K562 (cell line): ENCODE data around the gene GYPC. TPM values are rescaled to one million over a fixed set of nuclear protein-coding genes. Genes with fewer than 3 reads are reported as not detected.

Source experiments
- ATAC-seq: fragments of 200-7000 bp; cut with Tn5 transposase; 3 replicates; pipeline ENCODE4 v1.9.1; 2020; ENCODE audit warnings: moderate library complexity
- BruUV-seq: library from RNA; stranded (reverse); fragments of 400-500 nt; replicated peaks from 2 replicates; lab custom pipeline; 2021; lab: Mats Ljungman, UMichigan
- CTCF ChIA-PET: fragments of 300-600 bp; formaldehyde crosslinking; extraction: SDS; loops from one replicate; lab custom pipeline; 2021; ENCODE audit warnings: low intra/inter-chr PET ratio; lab: Yijun Ruan, JAX
- POLR2A ChIA-PET: fragments of 300-600, 350-650 bp; sonication (Branson Sonifier 250); formaldehyde crosslinking; extraction: SDS; loops from one replicate; lab custom pipeline; 2021; ENCODE audit warnings: antibody characterized with exemption, inconsistent platforms; lab: Yijun Ruan, JAX
- DNase-seq, 4 experiments: peaks; one replicate each; pipeline versions ENCODE4 v3.0.0 to v3.0.0-alpha.2; 2011 to 2018; ENCODE audit warnings: low spot score in 3 of 4, mixed read lengths in 3 of 4; ENCODE audit errors: extremely low read depth in 1 of 4
- FAIRE-seq: peaks from 2 replicates; lab custom pipeline; 2011; peaks lifted over from hg19 to GRCh38; lab: Jason Lieb, UNC
- H2AFZ ChIP-seq: 2 replicates; pipeline ENCODE4 v1.6.0; 2011; ENCODE audit warnings: low read depth, low read length, control low read depth, inconsistent platforms
- H3K27ac ChIP-seq: fragments of 200-600 bp; 3 replicates; pipeline ENCODE4 v1.8.0; 2011; ENCODE audit warnings: low read depth, mild to moderate bottlenecking, control low read depth, inconsistent platforms, low read length, moderate library complexity, mixed read lengths; ENCODE audit errors: extremely low read depth
- H3K27me3 ChIP-seq, 2 experiments: fragments of 300-600 bp in 1 of 2; 2 replicates in 1 of 2; 3 replicates in 1 of 2; pipeline versions ENCODE4 v1.6.0 to v1.8.0; 2011; ENCODE audit warnings: inconsistent platforms in 2 of 2, low read length in 2 of 2, mild to moderate bottlenecking in 1 of 2, mixed read lengths in 1 of 2, moderate library complexity in 1 of 2; ENCODE audit not compliant: control insufficient read depth in 2 of 2, insufficient read depth in 2 of 2
- H3K36me3 ChIP-seq: fragments of 300-600 bp; 3 replicates; pipeline ENCODE4 v1.8.0; 2011; ENCODE audit warnings: mild to moderate bottlenecking, low read length, inconsistent platforms; ENCODE audit not compliant: control insufficient read depth, insufficient read depth
- H3K4me1 ChIP-seq, 2 experiments: fragments of 200-600 bp in 1 of 2; replicated peaks in 1 of 2; 2 replicates in 1 of 2; 3 replicates in 1 of 2; pipeline versions ENCODE4 v1.5.1 to v1.8.0; 2011; ENCODE audit warnings: inconsistent platforms in 2 of 2, low read length in 2 of 2, mild to moderate bottlenecking in 1 of 2, mixed read lengths in 1 of 2, moderate library complexity in 1 of 2; ENCODE audit not compliant: control insufficient read depth in 2 of 2, insufficient read depth in 2 of 2
- H3K4me2 ChIP-seq: 2 replicates; pipeline ENCODE4 v1.6.1; 2011; ENCODE audit warnings: low read length, control low read depth, inconsistent platforms, mixed read lengths; ENCODE audit not compliant: insufficient read depth
- H3K4me3 ChIP-seq: fragments of 200-600 bp; sonication (generic), shearing (Covaris generic); 2 replicates; pipeline ENCODE4 v1.5.1; 2016; ENCODE audit warnings: control low read depth, inconsistent platforms
- H3K79me2 ChIP-seq: fragments of 200-600 bp; 3 replicates; pipeline ENCODE4 v1.8.0; 2011; ENCODE audit warnings: low read length, inconsistent platforms; ENCODE audit not compliant: control insufficient read depth, insufficient read depth
- H3K9ac ChIP-seq, 2 experiments: 2 replicates each; pipeline versions ENCODE4 v1.6.0 to v1.6.1; 2011; ENCODE audit warnings: low read depth in 2 of 2, low read length in 2 of 2, control low read depth in 1 of 2, inconsistent platforms in 1 of 2, mild to moderate bottlenecking in 1 of 2, mixed read lengths in 1 of 2; ENCODE audit not compliant: insufficient read depth in 1 of 2
- H3K9me1 ChIP-seq: one replicate; pipeline ENCODE4 v1.6.0; 2011; ENCODE audit warnings: inconsistent platforms, mild to moderate bottlenecking, low read length, moderate library complexity; ENCODE audit not compliant: control insufficient read depth, insufficient read depth
- H3K9me3 ChIP-seq: replicated peaks from 2 replicates; pipeline ENCODE4 v1.5.1; 2011; ENCODE audit warnings: low read depth, low read length, inconsistent platforms; ENCODE audit not compliant: control insufficient read depth, insufficient read depth
- H4K20me1 ChIP-seq: replicated peaks from 2 replicates; pipeline ENCODE4 v1.6.1; 2011; ENCODE audit warnings: low read length, inconsistent platforms, mixed read lengths; ENCODE audit not compliant: control insufficient read depth, insufficient read depth
- BRCA1 ChIP-seq, 2 experiments: fragments of 450-650 bp in 1 of 2; sonication (generic) in 1 of 2; formaldehyde crosslinking in 1 of 2; IDR thresholded peaks; 2 replicates each; pipeline versions ENCODE4 v1.5.0 to v1.6.1; 2017 to 2020; ENCODE audit warnings: mild to moderate bottlenecking in 1 of 2, missing genetic modification reagents in 1 of 2
- C11orf30 ChIP-seq: fragments of 450-650 bp; IDR thresholded peaks from 2 replicates; pipeline ENCODE4 v1.6.1; 2016; ENCODE audit warnings: low read depth, mild to moderate bottlenecking
- MAFF ChIP-seq: IDR thresholded peaks from 2 replicates; pipeline ENCODE4 v1.6.1; 2012; ENCODE audit warnings: low read length, improper control_type of control experiment
- MAFG ChIP-seq: fragments of 450-650 bp; conservative IDR thresholded peaks from 2 replicates; pipeline ENCODE4 v1.6.1; 2016; ENCODE audit warnings: missing genetic modification characterization, missing compliant biosample characterization
- SMAD3 ChIP-seq: fragments of 450-650 bp; formaldehyde crosslinking; conservative IDR thresholded peaks from 2 replicates; pipeline ENCODE4 v1.4.0; 2020; ENCODE audit warnings: mild to moderate bottlenecking
- TCF7 ChIP-seq: sonication (generic); IDR thresholded peaks from 2 replicates; pipeline ENCODE4 v1.6.1; 2016; ENCODE audit warnings: antibody characterized with exemption, borderline replicate concordance
- WGBS: fragments of 100-300 bp; shearing (Covaris generic); methylation state at CpG from one replicate; pipeline ENCODE4 v1.1.6; 2016; ENCODE audit warnings: low coverage, mixed read lengths; ENCODE audit not compliant: insufficient coverage; ENCODE audit errors: missing lambda C conversion rate; 5-methylcytosine and 5-hydroxymethylcytosine counted together
- in situ Hi-C: fragments of 300-500 bp; cut with MboI; formaldehyde crosslinking; loops from 4 replicates; pipeline ENCODE4 v1.15.0; 2018; ENCODE audit warnings: inconsistent platforms, mixed read lengths
- intact Hi-C: fragments of 100-400 bp; cut with micrococcal nuclease; formaldehyde crosslinking; loops from 2 replicates; pipeline ENCODE4 v1.14.2; 2022
- polyA plus RNA-seq, 8 experiments: library from polyadenylated mRNA; depleted of rRNA in 4 of 8; stranded (reverse) in 5 of 8; unstranded in 3 of 8; fragments of >200 nt; fragmentation: Nextera tagmentation in 2 of 8; fragmentation: Illumina TruSeq in 1 of 8; extraction: Ambion mirVana in 2 of 8; extraction: Trizol in 1 of 8; gene quantifications; 2 replicates each; pipeline versions ENCODE4 v1.2.1 to v1.2.3, GENCODE V29; 2011 to 2014; ENCODE audit warnings: inconsistent platforms in 1 of 8, missing spikeins in 1 of 8
- total RNA-seq, 7 experiments: library from RNA; depleted of rRNA in 6 of 7; stranded (reverse); fragments of >200 nt in 6 of 7; fragmentation: Illumina TruSeq in 2 of 7; extraction: Trizol in 2 of 7; gene quantifications; 2 replicates each; pipeline versions ENCODE4 v1.2.1 to v1.2.3, GENCODE V29; 2011 to 2021; ENCODE audit warnings: low replicate concordance in 1 of 7
- TF ChIP-seq, protein P1 (sequence below), 2 experiments: IDR thresholded peaks; 2 replicates each; pipeline ENCODE4 v1.6.1; 2012; ENCODE audit warnings: improper control_type of control experiment in 2 of 2, low read depth in 2 of 2, low read length in 2 of 2, borderline replicate concordance in 1 of 2
- TF ChIP-seq, protein P2 (sequence below): fragments of 450-650 bp; IDR thresholded peaks from 2 replicates; pipeline ENCODE4 v1.6.1; 2017; ENCODE audit warnings: antibody characterized with exemption

GYPC gene
- total and polyA plus RNA-seq, 9 of the 15 experiments (the other 6 are each of a cell fraction or from before 2014, with no cell fraction given) = 50.6 to 282 (median 194) TPM

DNA sequence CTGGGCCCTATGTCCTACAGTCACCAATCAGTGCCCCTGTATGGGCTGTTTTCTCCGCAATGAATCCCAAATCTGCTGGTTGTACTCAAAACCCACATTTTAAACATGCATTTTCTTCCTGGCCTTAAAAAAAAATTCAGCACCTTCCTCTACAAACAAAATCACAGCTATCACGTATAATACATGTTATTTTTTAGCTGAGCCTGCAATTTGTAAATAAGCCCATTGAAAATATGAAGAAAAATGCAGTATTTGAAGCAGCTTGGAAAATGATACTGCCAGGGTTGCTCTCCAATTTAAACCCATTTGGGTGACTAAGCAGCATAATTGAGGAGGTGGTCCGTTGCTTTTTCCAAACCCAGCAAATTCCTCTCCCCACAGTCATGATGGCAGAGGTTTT is 33.0 kb upstream of the GYPC start:
- no peak for ATAC-seq
- TF ChIP-seq TCF7 (no peak), SMAD3 (CRISPR knock-in tag) (no peak), BRCA1 (IDR thresholded peaks at IDR 0.05) (no peak), BRCA1 (CRISPR knock-in tag; IDR thresholded peaks at IDR 0.05) (no peak), MAFG (tag) (peak; percentile 34; the same call in 1 of the 2 replicates), MAFF (peak; percentile 30), C11orf30 (peak; percentile 59; the same call in 1 of the 2 replicates)
- TF ChIP-seq, protein P1, sequence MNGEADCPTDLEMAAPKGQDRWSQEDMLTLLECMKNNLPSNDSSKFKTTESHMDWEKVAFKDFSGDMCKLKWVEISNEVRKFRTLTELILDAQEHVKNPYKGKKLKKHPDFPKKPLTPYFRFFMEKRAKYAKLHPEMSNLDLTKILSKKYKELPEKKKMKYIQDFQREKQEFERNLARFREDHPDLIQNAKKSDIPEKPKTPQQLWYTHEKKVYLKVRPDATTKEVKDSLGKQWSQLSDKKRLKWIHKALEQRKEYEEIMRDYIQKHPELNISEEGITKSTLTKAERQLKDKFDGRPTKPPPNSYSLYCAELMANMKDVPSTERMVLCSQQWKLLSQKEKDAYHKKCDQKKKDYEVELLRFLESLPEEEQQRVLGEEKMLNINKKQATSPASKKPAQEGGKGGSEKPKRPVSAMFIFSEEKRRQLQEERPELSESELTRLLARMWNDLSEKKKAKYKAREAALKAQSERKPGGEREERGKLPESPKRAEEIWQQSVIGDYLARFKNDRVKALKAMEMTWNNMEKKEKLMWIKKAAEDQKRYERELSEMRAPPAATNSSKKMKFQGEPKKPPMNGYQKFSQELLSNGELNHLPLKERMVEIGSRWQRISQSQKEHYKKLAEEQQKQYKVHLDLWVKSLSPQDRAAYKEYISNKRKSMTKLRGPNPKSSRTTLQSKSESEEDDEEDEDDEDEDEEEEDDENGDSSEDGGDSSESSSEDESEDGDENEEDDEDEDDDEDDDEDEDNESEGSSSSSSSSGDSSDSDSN (IDR thresholded peaks at IDR 0.05; ENCODE audit: borderline replicate concordance in 1 of 2, low read depth in 2 of 2, low read length in 2 of 2) = no peak
- TF ChIP-seq, protein P2, sequence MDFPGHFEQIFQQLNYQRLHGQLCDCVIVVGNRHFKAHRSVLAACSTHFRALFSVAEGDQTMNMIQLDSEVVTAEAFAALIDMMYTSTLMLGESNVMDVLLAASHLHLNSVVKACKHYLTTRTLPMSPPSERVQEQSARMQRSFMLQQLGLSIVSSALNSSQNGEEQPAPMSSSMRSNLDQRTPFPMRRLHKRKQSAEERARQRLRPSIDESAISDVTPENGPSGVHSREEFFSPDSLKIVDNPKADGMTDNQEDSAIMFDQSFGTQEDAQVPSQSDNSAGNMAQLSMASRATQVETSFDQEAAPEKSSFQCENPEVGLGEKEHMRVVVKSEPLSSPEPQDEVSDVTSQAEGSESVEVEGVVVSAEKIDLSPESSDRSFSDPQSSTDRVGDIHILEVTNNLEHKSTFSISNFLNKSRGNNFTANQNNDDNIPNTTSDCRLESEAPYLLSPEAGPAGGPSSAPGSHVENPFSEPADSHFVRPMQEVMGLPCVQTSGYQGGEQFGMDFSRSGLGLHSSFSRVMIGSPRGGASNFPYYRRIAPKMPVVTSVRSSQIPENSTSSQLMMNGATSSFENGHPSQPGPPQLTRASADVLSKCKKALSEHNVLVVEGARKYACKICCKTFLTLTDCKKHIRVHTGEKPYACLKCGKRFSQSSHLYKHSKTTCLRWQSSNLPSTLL = no peak

More for the DNA sequence above, 33.0 kb upstream of the GYPC start:
- Histone ChIP-seq H3K4me1 (no peaks in the 10 kb centered on the region; a peak in 2 of 5 replicates), H3K9ac (no peak overlapping the region), H3K36me3 (no peaks in the 10 kb centered on the region), H3K9me3 (peaks cover 2% of the 10 kb centered on the region), H3K27ac (no peak overlapping the region), H3K27me3 (no peaks in the 10 kb centered on the region; a peak in 1 of 5 replicates), H3K4me2 (no peak overlapping the region), H3K79me2 (no peaks in the 10 kb centered on the region), H4K20me1 (no peaks in the 10 kb centered on the region), H3K9me1 (no peaks in the 10 kb centered on the region), H2AFZ (no peak overlapping the region), H3K4me3 (no peak overlapping the region)
- no TSS peak for BruUV-seq
- DNase-seq (no peak), FAIRE-seq (no peak)
- in situ Hi-C loops (no loop called here), intact Hi-C loops (no loop called here)
- WGBS = 9% methylated on average over 3 of the region's 3 CpGs
- CTCF ChIA-PET = no interaction called here
- POLR2A ChIA-PET = no interaction called here
